ENCODE data around the gene FASTKD1. TPM values are rescaled to one million over a fixed set of nuclear protein-coding genes. Genes with fewer than 3 reads are reported as not detected.

FASTKD1 gene
- polyA plus RNA-seq, 2 of the 4 experiments (the other 2 are of a cell fraction), result 28.1 to 52.9 TPM

- ChIA-PET POLR2A (no interaction called here), CTCF (no interaction called here)
- DNase-seq (ENCODE audit: low read depth in 1 of 2, low spot score in 1 of 2) (no peak), ATAC-seq (no peak), FAIRE-seq (no peak)
- Histone ChIP-seq H3K4me1 (no peaks in the 10 kb centered on the region), H3K27ac (no peak overlapping the region), H3K4me3 (no peak overlapping the region), H3K4me2 (no peak overlapping the region), H3K9me3 (no peaks in the 10 kb centered on the region)
- WGBS (ENCODE audit: missing lambda C conversion rate), result 87% methylated on average over 2 of the region's 2 CpGs
- TF ChIP-seq ZSCAN20 (CRISPR knock-in tag; IDR thresholded peaks at IDR 0.05), result no peak
- no peak for TF ChIP-seq REST (IDR thresholded peaks at IDR 0.05)
- no peak for TF ChIP-seq HEYL (CRISPR knock-in tag; IDR thresholded peaks at IDR 0.05)
- no peak for TF ChIP-seq CBX8 (IDR thresholded peaks at IDR 0.05)
- no peak for TF ChIP-seq NFE2L2 (conservative IDR thresholded peaks at IDR 0.05; ENCODE audit: low read length)
- no peak for TF ChIP-seq KDM5A (IDR thresholded peaks at IDR 0.05)
- no peak for TF ChIP-seq RAD21 (conservative IDR thresholded peaks at IDR 0.05 in 1 of 2, IDR thresholded peaks at IDR 0.05 in 1 of 2)
- TF ChIP-seq RFX5 (IDR thresholded peaks at IDR 0.05), result no peak
- no peak for TF ChIP-seq HOXA7 (CRISPR knock-in tag; IDR thresholded peaks at IDR 0.05)
- no peak for TF ChIP-seq HOXB13 (CRISPR knock-in tag; IDR thresholded peaks at IDR 0.05; ENCODE audit: low read depth)
- no peak for TF ChIP-seq BCL3 (IDR thresholded peaks at IDR 0.05)
- no peak for TF ChIP-seq CHD4 (IDR thresholded peaks at IDR 0.05; ENCODE audit: borderline replicate concordance)
- TF ChIP-seq NR3C1 (IDR thresholded peaks at IDR 0.05), result no peak
- TF ChIP-seq JUN (IDR thresholded peaks at IDR 0.05), result no peak
- no peak for TF ChIP-seq TFCP2L1 (CRISPR knock-in tag; IDR thresholded peaks at IDR 0.05)
- no peak for TF ChIP-seq ATOH8 (CRISPR knock-in tag; IDR thresholded peaks at IDR 0.05; ENCODE audit: low read depth)
- no peak for TF ChIP-seq ZNF302 (CRISPR knock-in tag; IDR thresholded peaks at IDR 0.05)
Measured at GRCh38 chr2:169613876-169614275, 40.2 kb upstream of the FASTKD1 start.

- 82% methylated on average over 2 of the region's 2 CpGs for WGBS (ENCODE audit: missing lambda C conversion rate)
- CTCF ChIA-PET, result no interaction called here
Measured at GRCh38 chr2:169609264-169609663, 35.6 kb upstream of the FASTKD1 start.

More at GRCh38 chr2:169609264-169609663, 35.6 kb upstream of the FASTKD1 start:
- Histone ChIP-seq H3K4me2 (no peak overlapping the region), H3K9me3 (no peaks in the 10 kb centered on the region), H3K4me3 (no peak overlapping the region), H3K27ac (no peak overlapping the region), H3K4me1 (no peaks in the 10 kb centered on the region)
- no peak for FAIRE-seq
- TF ChIP-seq SMC3 (IDR thresholded peaks at IDR 0.05) (no peak), MAX (IDR thresholded peaks at IDR 0.05) (no peak), NR3C1 (IDR thresholded peaks at IDR 0.05) (no peak), HMGXB4 (CRISPR knock-in tag; IDR thresholded peaks at IDR 0.05; ENCODE audit: borderline replicate concordance) (no peak), POLR2AphosphoS2 (conservative IDR thresholded peaks at IDR 0.05; ENCODE audit: low read length) (no peak), MAFK (IDR thresholded peaks at IDR 0.05; ENCODE audit: partially characterized antibody) (no peak)
- no peak for ATAC-seq
- DNase-seq (ENCODE audit: low read depth in 1 of 2, low spot score in 1 of 2), result no peak
- POLR2A ChIA-PET, result no interaction called here

All from A549 (cell line).